Measurements from ENCODE around the gene PDXP. TPM values are rescaled to one million over a fixed set of nuclear protein-coding genes. Genes with fewer than 3 reads are reported as not detected.

PDXP gene
- total and polyA plus RNA-seq, 2 of the 13 experiments (the other 11 are each of a cell fraction or from before 2014, with no cell fraction given): 58.2 to 70.6 TPM

GRCh38 chr22:37609240-37610152 is 49.0 kb upstream of the PDXP start (continued):
- TF ChIP-seq ZHX2 (IDR thresholded peaks at IDR 0.05; ENCODE audit: low read depth) (no peak), ZHX2 (CRISPR knock-in tag; IDR thresholded peaks at IDR 0.05; ENCODE audit: borderline replicate concordance) (no peak), ZNF768 (CRISPR knock-in tag; IDR thresholded peaks at IDR 0.05) (no peak), ZNF562 (CRISPR knock-in tag; IDR thresholded peaks at IDR 0.05; ENCODE audit: borderline replicate concordance) (no peak), ZNF256 (CRISPR knock-in tag; conservative IDR thresholded peaks at IDR 0.05) (no peak), ZNF878 (CRISPR knock-in tag; IDR thresholded peaks at IDR 0.05) (0 out of 2 replicates have a peak, but pooled peaks have one; percentile 33), NFIC (IDR thresholded peaks at IDR 0.05; ENCODE audit: low read length) (no peak), TFAP4 (IDR thresholded peaks at IDR 0.05; ENCODE audit: borderline replicate concordance, low read depth) (no peak), SAP130 (CRISPR knock-in tag; IDR thresholded peaks at IDR 0.05; ENCODE audit: low read depth) (peak; percentile 61), ZNF326 (CRISPR knock-in tag; IDR thresholded peaks at IDR 0.05; ENCODE audit: borderline replicate concordance) (no peak), DMTF1 (CRISPR knock-in tag; IDR thresholded peaks at IDR 0.05) (no peak), REPIN1 (CRISPR knock-in tag; IDR thresholded peaks at IDR 0.05; ENCODE audit: borderline replicate concordance, low read depth) (no peak), RARA (CRISPR knock-in tag; IDR thresholded peaks at IDR 0.05) (peak; percentile 48; the same call in 1 of the 2 replicates), MIER3 (CRISPR knock-in tag; IDR thresholded peaks at IDR 0.05; ENCODE audit: borderline replicate concordance) (no peak), ZNF235 (CRISPR knock-in tag; IDR thresholded peaks at IDR 0.05; ENCODE audit: borderline replicate concordance) (no peak), RXRB (CRISPR knock-in tag; IDR thresholded peaks at IDR 0.05; ENCODE audit: borderline replicate concordance) (no peak), PHF21A (CRISPR knock-in tag; IDR thresholded peaks at IDR 0.05) (peak; percentile 50; the same call in 1 of the 2 replicates), ZNF790 (CRISPR knock-in tag; IDR thresholded peaks at IDR 0.05; ENCODE audit: borderline replicate concordance) (no peak), GATAD2A (CRISPR knock-in tag; IDR thresholded peaks at IDR 0.05) (peak; percentile 49; the same call in 1 of the 2 replicates), SNAPC2 (CRISPR knock-in tag; IDR thresholded peaks at IDR 0.05) (no peak), ARNTL (CRISPR knock-in tag; IDR thresholded peaks at IDR 0.05) (no peak), ZNF530 (CRISPR knock-in tag; IDR thresholded peaks at IDR 0.05; ENCODE audit: low read depth) (no peak)

All from HepG2 (cell line).